SU-DHL-6 (cell line): Measurements from ENCODE around the gene ZNF563.

Source experiments
- EZH2phosphoT487 ChIP-seq: fragments of 200-600 bp; sonication (generic), shearing (Covaris generic); conservative IDR thresholded peaks from 2 replicates; pipeline ENCODE4 v1.6.1; 2018; ENCODE audit warnings: mild to moderate bottlenecking, antibody characterized with exemption, low read length, moderate library complexity, mixed read lengths
- TF ChIP-seq, protein P1 (sequence below): fragments of 200-600 bp; sonication (generic); IDR thresholded peaks from one replicate; pipeline ENCODE4 v1.5.1; 2017; ENCODE audit warnings: antibody characterized with exemption, mild to moderate bottlenecking, low read length, moderate library complexity; ENCODE audit not compliant: insufficient read depth, poor library complexity, severe bottlenecking

DNA sequence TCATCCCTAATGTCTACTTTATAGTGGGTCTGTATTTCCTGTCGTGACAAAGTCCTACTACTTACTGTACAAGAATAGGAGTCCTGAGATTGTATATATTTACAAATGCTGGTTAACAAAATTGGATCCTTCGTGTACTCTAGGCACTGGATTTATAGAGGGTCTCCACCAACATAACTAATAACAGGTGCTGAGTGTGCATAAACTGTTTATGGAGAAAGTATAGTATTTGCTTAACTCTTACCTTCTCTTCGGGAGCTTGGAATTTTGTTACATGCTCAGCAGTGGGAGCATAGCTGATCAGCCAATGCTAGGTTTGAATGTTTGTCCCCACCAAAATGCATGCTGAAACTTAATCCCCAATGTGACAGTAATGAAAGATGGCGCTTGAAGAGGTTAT, 19.9 kb upstream of the ZNF563 start:
- TF ChIP-seq, protein P1, sequence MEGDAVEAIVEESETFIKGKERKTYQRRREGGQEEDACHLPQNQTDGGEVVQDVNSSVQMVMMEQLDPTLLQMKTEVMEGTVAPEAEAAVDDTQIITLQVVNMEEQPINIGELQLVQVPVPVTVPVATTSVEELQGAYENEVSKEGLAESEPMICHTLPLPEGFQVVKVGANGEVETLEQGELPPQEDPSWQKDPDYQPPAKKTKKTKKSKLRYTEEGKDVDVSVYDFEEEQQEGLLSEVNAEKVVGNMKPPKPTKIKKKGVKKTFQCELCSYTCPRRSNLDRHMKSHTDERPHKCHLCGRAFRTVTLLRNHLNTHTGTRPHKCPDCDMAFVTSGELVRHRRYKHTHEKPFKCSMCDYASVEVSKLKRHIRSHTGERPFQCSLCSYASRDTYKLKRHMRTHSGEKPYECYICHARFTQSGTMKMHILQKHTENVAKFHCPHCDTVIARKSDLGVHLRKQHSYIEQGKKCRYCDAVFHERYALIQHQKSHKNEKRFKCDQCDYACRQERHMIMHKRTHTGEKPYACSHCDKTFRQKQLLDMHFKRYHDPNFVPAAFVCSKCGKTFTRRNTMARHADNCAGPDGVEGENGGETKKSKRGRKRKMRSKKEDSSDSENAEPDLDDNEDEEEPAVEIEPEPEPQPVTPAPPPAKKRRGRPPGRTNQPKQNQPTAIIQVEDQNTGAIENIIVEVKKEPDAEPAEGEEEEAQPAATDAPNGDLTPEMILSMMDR = no peak
- TF ChIP-seq EZH2phosphoT487 = no peak
